HepG2 (cell line): Measurements from ENCODE around the gene BTNL3. TPM values are rescaled to one million over a fixed set of nuclear protein-coding genes. Genes with fewer than 3 reads are reported as not detected.

Source experiments
- ATAC-seq: fragments of 200-7000 bp; cut with Tn5 transposase; 3 replicates; pipeline ENCODE4 v1.9.1; 2020; ENCODE audit warnings: mild to moderate bottlenecking, moderate library complexity
- BruUV-seq: library from RNA; stranded (reverse); fragments of 400-500 nt; replicated peaks from 2 replicates; lab custom pipeline; 2021; lab: Mats Ljungman, UMichigan
- CTCF ChIA-PET: fragments of 300-600 bp; formaldehyde crosslinking; extraction: SDS; loops from one replicate; lab custom pipeline; 2021; ENCODE audit warnings: low total read pairs, inconsistent platforms, low intra/inter-chr PET ratio; lab: Yijun Ruan, JAX
- POLR2A ChIA-PET: fragments of 350-600 bp; sonication (Branson Sonifier 250); formaldehyde crosslinking; loops from one replicate; lab custom pipeline; 2020; ENCODE audit warnings: antibody characterized with exemption, inconsistent platforms; lab: Yijun Ruan, JAX
- DNase-seq: peaks from one replicate; pipeline ENCODE4 v3.0.0-alpha.2; 2015; ENCODE audit warnings: low spot score
- FAIRE-seq: peaks from 3 replicates; lab custom pipeline; 2011; peaks lifted over from hg19 to GRCh38; lab: Jason Lieb, UNC
- H2AFZ ChIP-seq: one replicate; pipeline ENCODE4 v1.6.1; 2011; ENCODE audit warnings: low read length, inconsistent platforms
- H3K27ac ChIP-seq: fragments of 300-600 bp; 3 replicates; pipeline ENCODE4 v1.8.0; 2011; ENCODE audit warnings: mixed run types, mild to moderate bottlenecking, mixed read lengths, low read length, inconsistent platforms; ENCODE audit not compliant: insufficient read depth; ENCODE audit errors: extremely low read length
- H3K27me3 ChIP-seq, 2 experiments: fragments of 200-600 bp in 1 of 2; 2 replicates in 1 of 2; 3 replicates in 1 of 2; pipeline versions ENCODE4 v1.6.0 to v1.8.0; 2011; ENCODE audit warnings: low read length in 2 of 2, mild to moderate bottlenecking in 2 of 2, moderate library complexity in 2 of 2, inconsistent platforms in 1 of 2; ENCODE audit not compliant: insufficient read depth in 2 of 2, control insufficient read depth in 1 of 2
- H3K36me3 ChIP-seq, 2 experiments: fragments of 200-600 bp in 1 of 2; replicated peaks in 1 of 2; 2 replicates in 1 of 2; 3 replicates in 1 of 2; pipeline versions ENCODE4 v1.5.1 to v1.8.0; 2011; ENCODE audit warnings: low read length in 2 of 2, inconsistent platforms in 1 of 2; ENCODE audit not compliant: insufficient read depth in 2 of 2, control insufficient read depth in 1 of 2
- H3K4me1 ChIP-seq: 2 replicates; pipeline ENCODE4 v1.5.1; 2012; ENCODE audit warnings: low read length, inconsistent platforms; ENCODE audit not compliant: insufficient read depth
- H3K4me2 ChIP-seq: 2 replicates; pipeline ENCODE4 v1.6.0; 2011; ENCODE audit warnings: low read depth, low read length, inconsistent platforms
- H3K4me3 ChIP-seq, 3 experiments: fragments of 200-600 bp in 1 of 3; sonication (generic), shearing (Covaris generic) in 1 of 3; replicated peaks in 1 of 3; 2 replicates each; pipeline ENCODE4 v1.5.1; 2011 to 2016; ENCODE audit warnings: low read length in 3 of 3, inconsistent platforms in 2 of 3, low read depth in 2 of 3, mild to moderate bottlenecking in 2 of 3, control low read depth in 1 of 3, mixed read lengths in 1 of 3; ENCODE audit not compliant: insufficient read depth in 1 of 3
- H3K79me2 ChIP-seq: one replicate; pipeline ENCODE4 v1.6.1; 2011; ENCODE audit warnings: low read length, inconsistent platforms; ENCODE audit not compliant: insufficient read depth
- H3K9ac ChIP-seq: 2 replicates; pipeline ENCODE4 v1.6.0; 2011; ENCODE audit warnings: mild to moderate bottlenecking, low read depth, low read length, inconsistent platforms; ENCODE audit not compliant: insufficient read depth
- H3K9me3 ChIP-seq: 2 replicates; pipeline ENCODE4 v1.5.1; 2012; ENCODE audit warnings: mild to moderate bottlenecking, low read length
- H4K20me1 ChIP-seq: 2 replicates; pipeline ENCODE4 v1.6.0; 2011; ENCODE audit warnings: inconsistent platforms, mild to moderate bottlenecking, low read length, moderate library complexity; ENCODE audit not compliant: insufficient read depth
- ISL2 ChIP-seq: sonication (generic); formaldehyde crosslinking; IDR thresholded peaks from 2 replicates; pipeline ENCODE4 v1.5.0; 2020; ENCODE audit warnings: missing genetic modification reagents
- PHF21A ChIP-seq: sonication (generic); formaldehyde crosslinking; IDR thresholded peaks from 2 replicates; pipeline ENCODE4 v1.5.0; 2020; ENCODE audit warnings: mild to moderate bottlenecking, missing genetic modification reagents
- PREB ChIP-seq: sonication (generic); formaldehyde crosslinking; IDR thresholded peaks from 2 replicates; pipeline ENCODE4 v1.4.0; 2020; ENCODE audit warnings: missing genetic modification reagents
- TOPORS ChIP-seq: sonication (generic); formaldehyde crosslinking; IDR thresholded peaks from 2 replicates; pipeline ENCODE4 v1.8.0; 2023; ENCODE audit warnings: mild to moderate bottlenecking, missing genetic modification reagents
- ZNF260 ChIP-seq: sonication (generic); formaldehyde crosslinking; IDR thresholded peaks from 2 replicates; pipeline ENCODE4 v1.4.0; 2020; ENCODE audit warnings: missing genetic modification reagents, low read depth, mild to moderate bottlenecking, borderline replicate concordance
- ZNF264 ChIP-seq: sonication (generic); formaldehyde crosslinking; IDR thresholded peaks from 2 replicates; pipeline ENCODE4 v1.4.0; 2020; ENCODE audit warnings: missing genetic modification reagents
- ZNF335 ChIP-seq: sonication (generic); formaldehyde crosslinking; IDR thresholded peaks from 2 replicates; pipeline ENCODE4 v1.4.0; 2020; ENCODE audit warnings: missing genetic modification reagents
- ZNF556 ChIP-seq: sonication (generic); formaldehyde crosslinking; IDR thresholded peaks from 2 replicates; pipeline ENCODE4 v1.4.0; 2020; ENCODE audit warnings: mild to moderate bottlenecking, missing genetic modification reagents, borderline replicate concordance
- ZNF75D ChIP-seq: sonication (generic); formaldehyde crosslinking; IDR thresholded peaks from 2 replicates; pipeline ENCODE4 v1.8.1; 2023; ENCODE audit warnings: missing genetic modification reagents, mild to moderate bottlenecking, borderline replicate concordance
- ZNF883 ChIP-seq: sonication (generic); formaldehyde crosslinking; IDR thresholded peaks from 2 replicates; pipeline ENCODE4 v1.5.1; 2020; ENCODE audit warnings: mild to moderate bottlenecking, missing genetic modification reagents; ENCODE audit errors: not compliant biosample characterization
- WGBS: methylation state at CpG from one replicate; pipeline ENCODE4 v1.1.6; 2017; ENCODE audit warnings: low lambda C conversion rate; 5-methylcytosine and 5-hydroxymethylcytosine counted together
- in situ Hi-C: cut with HindIII; loops from 2 replicates; pipeline ENCODE4 v1.10.0; 2017; ENCODE audit warnings: low pct_unique_long_range_greater_than_20kb; ENCODE audit not compliant: extremely low pct_ligation_motif_present
- intact Hi-C: fragments of 100-400 bp; cut with micrococcal nuclease; formaldehyde crosslinking; loops from one replicate; pipeline ENCODE4 v1.10.0; 2022; ENCODE audit not compliant: unreplicated experiment
- polyA plus RNA-seq, 8 experiments: library from polyadenylated mRNA; depleted of rRNA in 3 of 8; stranded (reverse) in 7 of 8; unstranded in 1 of 8; fragments of >200 nt; fragmentation: Illumina TruSeq in 4 of 8; extraction: Trizol in 4 of 8; gene quantifications; 2 replicates each; pipeline versions ENCODE4 v1.2.1 to v1.2.3, GENCODE V29; 2011 to 2016; ENCODE audit warnings: low read depth in 4 of 8, missing spikeins in 1 of 8, mixed read lengths in 1 of 8; ENCODE audit not compliant: insufficient read depth in 1 of 8
- total RNA-seq, 5 experiments: library from RNA; depleted of rRNA; stranded (reverse); fragments of >200 nt; fragmentation: Illumina TruSeq; extraction: Trizol; gene quantifications; 2 replicates each; pipeline ENCODE4 v1.2.3, GENCODE V29; 2016; ENCODE audit warnings: low read depth in 1 of 5
- TF ChIP-seq, protein P1 (sequence below): sonication (generic); formaldehyde crosslinking; IDR thresholded peaks from 2 replicates; pipeline ENCODE4 v1.4.0; 2020; ENCODE audit warnings: missing genetic modification reagents, borderline replicate concordance
- TF ChIP-seq, protein P2 (sequence below): sonication (generic); formaldehyde crosslinking; IDR thresholded peaks from 2 replicates; pipeline ENCODE4 v1.4.0; 2020; ENCODE audit warnings: missing genetic modification reagents, low read depth, mild to moderate bottlenecking, borderline replicate concordance

Gene BTNL3
- total and polyA plus RNA-seq, 2 of the 13 experiments (the other 11 are each of a cell fraction or from before 2014, with no cell fraction given) = not detected

- no peak overlapping the region for H3K9ac ChIP-seq
- in situ Hi-C loops = no loop called here
- TF ChIP-seq ISL2 (CRISPR knock-in tag) = no peak
- TF ChIP-seq ZNF335 (CRISPR knock-in tag) = no peak
- no peak for TF ChIP-seq ZNF264 (CRISPR knock-in tag)
- no peak for TF ChIP-seq PHF21A (CRISPR knock-in tag)
- no peak for TF ChIP-seq TOPORS
- no peak for TF ChIP-seq ZNF556 (CRISPR knock-in tag)
- TF ChIP-seq ZNF75D = no peak
- TF ChIP-seq, protein P1, sequence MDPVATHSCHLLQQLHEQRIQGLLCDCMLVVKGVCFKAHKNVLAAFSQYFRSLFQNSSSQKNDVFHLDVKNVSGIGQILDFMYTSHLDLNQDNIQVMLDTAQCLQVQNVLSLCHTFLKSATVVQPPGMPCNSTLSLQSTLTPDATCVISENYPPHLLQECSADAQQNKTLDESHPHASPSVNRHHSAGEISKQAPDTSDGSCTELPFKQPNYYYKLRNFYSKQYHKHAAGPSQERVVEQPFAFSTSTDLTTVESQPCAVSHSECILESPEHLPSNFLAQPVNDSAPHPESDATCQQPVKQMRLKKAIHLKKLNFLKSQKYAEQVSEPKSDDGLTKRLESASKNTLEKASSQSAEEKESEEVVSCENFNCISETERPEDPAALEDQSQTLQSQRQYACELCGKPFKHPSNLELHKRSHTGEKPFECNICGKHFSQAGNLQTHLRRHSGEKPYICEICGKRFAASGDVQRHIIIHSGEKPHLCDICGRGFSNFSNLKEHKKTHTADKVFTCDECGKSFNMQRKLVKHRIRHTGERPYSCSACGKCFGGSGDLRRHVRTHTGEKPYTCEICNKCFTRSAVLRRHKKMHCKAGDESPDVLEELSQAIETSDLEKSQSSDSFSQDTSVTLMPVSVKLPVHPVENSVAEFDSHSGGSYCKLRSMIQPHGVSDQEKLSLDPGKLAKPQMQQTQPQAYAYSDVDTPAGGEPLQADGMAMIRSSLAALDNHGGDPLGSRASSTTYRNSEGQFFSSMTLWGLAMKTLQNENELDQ (CRISPR knock-in tag) = no peak
- TF ChIP-seq, protein P2, sequence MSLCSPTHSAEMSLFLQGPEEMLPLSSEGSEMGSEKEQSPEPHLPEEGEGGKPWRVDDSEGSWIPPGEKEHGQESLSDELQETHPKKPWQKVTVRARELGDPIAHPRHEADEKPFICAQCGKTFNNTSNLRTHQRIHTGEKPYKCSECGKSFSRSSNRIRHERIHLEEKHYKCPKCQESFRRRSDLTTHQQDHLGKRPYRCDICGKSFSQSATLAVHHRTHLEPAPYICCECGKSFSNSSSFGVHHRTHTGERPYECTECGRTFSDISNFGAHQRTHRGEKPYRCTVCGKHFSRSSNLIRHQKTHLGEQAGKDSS (CRISPR knock-in tag) = no peak
- TF ChIP-seq ZNF260 (CRISPR knock-in tag) = no peak
- no peak for TF ChIP-seq PREB (CRISPR knock-in tag)
- TF ChIP-seq ZNF883 = no peak
- H3K4me1 ChIP-seq = no peaks in the 10 kb centered on the region
- H3K36me3 ChIP-seq = no peaks in the 10 kb centered on the region
- no peak overlapping the region for H3K27ac ChIP-seq
- no TSS peak for BruUV-seq
- H3K4me2 ChIP-seq = no peak overlapping the region
- no peak overlapping the region for H3K4me3 ChIP-seq
- ChIA-PET POLR2A (no interaction called here), CTCF (no interaction called here)
- FAIRE-seq (no peak), ATAC-seq (no peak), DNase-seq (no peak)
- no peaks in the 10 kb centered on the region for H3K9me3 ChIP-seq
- no peaks in the 10 kb centered on the region for H4K20me1 ChIP-seq
- no peaks in the 10 kb centered on the region for H3K79me2 ChIP-seq
- 4% methylated on average over 4 of the region's 4 CpGs for WGBS
- H3K27me3 ChIP-seq = no peaks in the 10 kb centered on the region; a peak in 2 of 5 replicates
- intact Hi-C loops = no loop called here
- H2AFZ ChIP-seq = no peak overlapping the region
These were observed 17.8 kb upstream of the BTNL3 start for GRCh38 chr5:180970875-180971274.
